ENCODE measurements around the gene OSMR.

The OSMR gene

GRCh38 chr5:38941912-38942311 lies 96.1 kb downstream of the OSMR start:
- H3K4me3 ChIP-seq (ENCODE audit: low read length) = no peak overlapping the region
- TF ChIP-seq CTCF (IDR thresholded peaks at IDR 0.05; ENCODE audit: insufficient read depth, low read depth, low read length, missing control alignments) = no peak
- DNase-seq (ENCODE audit: low read depth) = no peak

- no peak for DNase-seq (ENCODE audit: low read depth)
- TF ChIP-seq CTCF (IDR thresholded peaks at IDR 0.05; ENCODE audit: insufficient read depth, low read depth, low read length, missing control alignments) = no peak
- H3K4me3 ChIP-seq (ENCODE audit: low read length) = no peak overlapping the region
Observed at GRCh38 chr5:38944282-38944681, 98.5 kb downstream of the OSMR start.

GRCh38 chr5:38948501-38948900 lies 102.7 kb downstream of the OSMR start:
- DNase-seq (ENCODE audit: low read depth) = no peak
- H3K4me3 ChIP-seq (ENCODE audit: low read length) = no peak overlapping the region
- no peak for TF ChIP-seq CTCF (IDR thresholded peaks at IDR 0.05; ENCODE audit: insufficient read depth, low read depth, low read length, missing control alignments)

- no peak overlapping the region for H3K4me3 ChIP-seq (ENCODE audit: low read length)
- no peak for TF ChIP-seq CTCF (IDR thresholded peaks at IDR 0.05; ENCODE audit: insufficient read depth, low read depth, low read length, missing control alignments)
- DNase-seq (ENCODE audit: low read depth) = no peak
Observed at GRCh38 chr5:38953426-38954012, 107.7 kb downstream of the OSMR start.

GRCh38 chr5:38961691-38962090 lies 115.9 kb downstream of the OSMR start:
- TF ChIP-seq CTCF (IDR thresholded peaks at IDR 0.05; ENCODE audit: insufficient read depth, low read depth, low read length, missing control alignments) = no peak
- H3K4me3 ChIP-seq (ENCODE audit: low read length) = no peak overlapping the region
- DNase-seq (ENCODE audit: low read depth) = no peak

GRCh38 chr5:38968665-38969064 lies 122.9 kb downstream of the OSMR start:
- no peak for TF ChIP-seq CTCF (IDR thresholded peaks at IDR 0.05; ENCODE audit: insufficient read depth, low read depth, low read length, missing control alignments)
- H3K4me3 ChIP-seq (ENCODE audit: low read length) = no peak overlapping the region
- no peak for DNase-seq (ENCODE audit: low read depth)

GRCh38 chr5:38978036-38978435 lies 132.2 kb downstream of the OSMR start:
- TF ChIP-seq CTCF (IDR thresholded peaks at IDR 0.05; ENCODE audit: insufficient read depth, low read depth, low read length, missing control alignments) = no peak
- H3K4me3 ChIP-seq (ENCODE audit: low read length) = no peak overlapping the region
- no peak for DNase-seq (ENCODE audit: low read depth)

Data from epithelial cell of esophagus (primary cell).